Measurements from ENCODE around the gene OBI1.

The OBI1 gene

DNA sequence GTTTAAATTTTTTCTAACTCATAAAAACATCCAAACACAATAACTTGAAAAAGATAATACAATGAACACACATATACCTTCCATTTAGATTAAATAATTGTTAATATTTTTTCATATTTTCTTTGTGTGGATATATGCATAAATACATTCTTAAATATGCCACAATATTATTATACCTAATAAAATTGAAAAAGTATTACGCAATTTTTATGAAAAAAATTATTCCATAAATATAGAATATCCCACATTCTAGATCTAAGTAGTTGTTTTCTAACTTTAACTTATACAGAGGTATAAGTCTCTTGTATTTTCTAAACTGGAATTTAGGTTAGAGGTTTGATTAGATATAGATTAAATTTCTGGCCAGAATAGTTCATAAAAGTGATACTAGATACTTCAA, 89.9 kb downstream of the OBI1 start:
- peak; percentile 49 for FAIRE-seq

DNA sequence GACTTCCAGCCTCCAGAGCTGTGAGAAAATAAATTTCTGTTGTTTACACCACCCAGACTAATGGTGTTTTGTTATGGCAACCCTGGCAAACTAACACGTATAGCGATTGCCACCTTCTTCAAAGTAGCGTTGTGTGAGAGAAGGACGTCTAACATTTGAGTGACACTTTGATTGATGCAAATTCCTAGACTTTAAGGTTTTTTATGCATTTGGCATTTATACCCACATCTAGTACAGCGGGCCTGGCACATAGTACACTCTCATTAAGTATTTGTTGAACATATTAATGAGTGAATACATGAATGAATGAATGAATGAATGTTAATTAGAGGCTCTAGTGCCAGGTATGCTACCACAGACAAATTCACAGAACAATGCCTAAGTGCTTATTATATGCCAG, 92.3 kb downstream of the OBI1 start:
- no peak for FAIRE-seq

All from A204.1 (cell line).